GM19455 (cell line): ENCODE data around the gene DNAH9.

ENCODE experiments used
- ATAC-seq: cut with Tn5 transposase; IDR thresholded peaks from one replicate; pipeline ENCODE4 v1.9.1; 2021; ENCODE audit not compliant: unreplicated experiment

Gene DNAH9

DNA sequence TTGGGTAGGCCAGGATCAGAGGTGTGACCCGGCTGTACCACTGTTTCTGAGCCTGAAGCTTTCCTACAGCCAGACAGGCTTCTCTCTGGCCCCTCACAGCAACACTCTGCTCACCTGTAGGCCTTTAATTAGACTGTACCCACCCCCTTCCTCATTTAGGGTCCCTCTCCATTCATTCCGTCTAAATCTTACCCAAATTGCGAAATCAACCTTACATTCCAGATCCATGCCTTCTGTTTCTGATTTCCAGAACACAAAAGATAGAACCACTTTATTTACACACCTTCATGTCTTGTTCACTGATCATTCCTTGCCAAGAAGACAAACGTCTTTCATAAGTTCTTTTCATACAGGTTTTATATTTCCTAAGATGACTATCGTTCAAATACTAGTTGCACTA lies 238.2 kb downstream of the DNAH9 start:
- no peak for ATAC-seq

GRCh38 chr17:11840052-11840451 lies 241.8 kb downstream of the DNAH9 start:
- no peak for ATAC-seq

- no peak for ATAC-seq
Observed at GRCh38 chr17:11840831-11841230, 242.6 kb downstream of the DNAH9 start.

- no peak for ATAC-seq
Observed at GRCh38 chr17:11848330-11848729, 250.1 kb downstream of the DNAH9 start.

DNA sequence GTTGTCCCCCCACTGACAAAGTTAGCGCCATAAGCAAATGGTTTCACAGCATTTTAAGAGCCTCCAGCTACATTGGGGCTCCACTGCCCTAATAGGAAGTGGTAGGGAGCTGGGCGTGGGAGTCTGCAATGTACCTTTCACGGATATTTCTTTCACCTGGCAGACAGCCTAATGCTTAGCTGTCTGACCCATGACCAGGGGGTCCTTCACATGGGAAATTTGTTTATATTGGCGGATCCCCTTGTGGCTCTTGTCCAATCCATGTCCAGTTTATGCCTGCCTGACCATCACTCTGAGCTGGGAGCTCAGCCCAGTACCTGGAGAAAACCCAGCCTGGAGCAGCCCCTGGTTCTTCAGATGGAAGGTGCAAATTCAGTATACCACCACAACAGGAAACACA lies 254.0 kb downstream of the DNAH9 start:
- no peak for ATAC-seq

GRCh38 chr17:11852912-11853311 lies 254.6 kb downstream of the DNAH9 start:
- ATAC-seq, result no peak

DNA sequence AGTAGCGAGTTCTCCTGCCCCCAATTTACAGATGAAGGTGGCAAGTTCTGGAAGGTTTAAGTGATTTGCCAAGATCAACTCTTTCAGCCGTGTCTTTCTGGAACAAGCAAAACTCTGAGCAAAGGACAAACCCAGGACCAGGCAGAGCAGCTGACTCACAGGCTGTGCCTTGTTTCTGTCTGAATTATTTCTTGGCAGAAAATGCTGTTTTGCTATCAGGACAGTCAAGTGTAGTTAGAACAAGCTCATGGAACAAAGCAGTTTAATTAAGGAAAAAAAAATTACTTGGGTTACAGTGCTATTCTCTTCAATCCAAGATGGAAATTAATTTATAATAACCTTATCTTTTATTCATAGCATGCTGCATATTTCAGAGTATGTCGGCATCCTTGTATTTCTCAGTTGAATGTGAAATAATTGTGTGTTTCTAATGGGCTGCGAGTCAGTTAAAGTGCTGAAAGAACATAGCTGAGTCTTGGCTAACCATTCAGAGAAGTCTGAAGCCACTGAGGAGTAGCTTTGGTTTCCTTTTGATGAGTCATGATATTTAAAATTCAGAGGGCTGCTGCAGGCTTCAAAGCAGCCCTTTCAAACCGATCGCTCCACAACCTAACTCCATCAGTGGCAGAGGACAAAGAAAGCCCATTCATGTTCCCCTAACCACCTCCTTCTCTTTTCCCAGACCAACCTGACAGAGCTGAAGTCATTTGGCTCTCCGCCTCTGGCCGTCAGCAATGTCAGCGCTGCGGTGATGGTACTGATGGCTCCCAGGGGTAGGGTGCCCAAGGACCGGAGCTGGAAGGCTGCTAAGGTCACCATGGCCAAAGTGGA lies 255.3 kb downstream of the DNAH9 start:
- ATAC-seq, result no peak

DNA sequence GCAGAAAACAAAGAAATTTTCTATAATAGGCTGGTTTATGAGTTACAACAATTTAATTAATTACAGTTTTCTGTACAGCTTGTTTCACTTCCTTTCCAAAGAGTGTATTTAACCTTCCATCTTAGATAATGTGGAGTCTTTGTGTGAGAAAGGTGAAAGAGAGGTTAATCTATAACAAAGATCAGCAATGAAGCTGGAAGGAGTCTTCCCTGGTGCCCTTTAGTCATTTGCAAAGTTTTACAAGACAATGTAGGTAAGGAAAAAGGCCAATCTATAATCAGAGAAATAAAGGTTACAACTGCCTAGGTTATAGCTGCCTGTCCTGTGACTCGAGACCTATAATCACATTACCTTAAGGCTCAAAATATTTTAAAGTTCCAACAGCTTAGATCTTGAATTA lies 257.0 kb downstream of the DNAH9 start:
- no peak for ATAC-seq

- ATAC-seq, result no peak
Observed at GRCh38 chr17:11857006-11857405, 258.7 kb downstream of the DNAH9 start.

DNA sequence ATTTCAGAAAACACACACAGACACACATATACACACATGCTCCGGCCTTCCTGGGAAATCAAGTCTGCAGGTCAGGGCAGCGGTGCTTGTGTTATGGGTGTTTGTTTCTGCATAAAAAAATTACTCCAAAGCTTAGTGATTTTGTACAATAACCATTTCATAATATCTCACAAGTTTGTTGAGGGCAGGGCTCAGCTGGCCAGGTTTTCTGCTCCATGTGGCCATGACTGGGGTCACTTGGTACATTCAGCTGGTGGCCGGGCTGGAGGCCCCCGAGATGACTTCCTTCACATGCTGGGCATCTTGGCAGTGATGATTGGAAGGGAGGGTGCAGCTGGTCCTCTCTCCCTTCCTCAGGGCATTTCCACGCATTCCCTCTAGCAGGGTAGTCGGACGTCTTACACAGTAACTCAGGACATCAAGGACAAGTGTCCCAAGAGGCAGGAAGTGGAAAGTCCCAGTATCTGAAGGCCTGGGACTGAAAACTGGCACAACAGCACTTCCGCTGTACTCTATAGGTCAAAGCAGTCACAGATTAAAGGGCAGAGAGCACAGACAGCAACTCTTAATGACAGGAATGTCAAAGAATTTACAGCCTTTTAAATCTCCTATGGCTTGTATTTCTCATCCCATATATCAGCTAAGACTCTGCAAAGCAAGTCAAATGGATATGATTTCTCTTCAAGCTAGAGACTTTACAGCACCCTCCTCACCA lies 271.6 kb downstream of the DNAH9 start:
- no peak for ATAC-seq

DNA sequence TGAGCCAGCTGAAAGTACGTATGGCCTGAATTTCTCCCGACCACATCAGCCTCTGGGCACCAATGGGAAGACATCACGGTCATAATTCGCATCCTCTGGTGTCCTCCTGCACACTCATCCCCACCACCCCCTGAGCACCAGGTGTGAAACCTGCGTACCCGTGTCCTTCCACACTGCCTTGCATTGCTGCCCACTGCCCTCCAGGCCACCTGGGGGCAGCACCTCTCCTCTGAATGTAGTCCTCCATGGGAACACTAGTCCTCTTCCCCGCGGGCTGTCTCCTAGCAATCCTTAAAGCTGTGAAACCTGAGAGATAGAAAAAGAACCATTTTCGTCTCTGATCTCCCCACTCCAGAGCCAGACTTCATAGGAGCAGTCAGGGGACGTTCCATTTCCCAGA lies 273.5 kb downstream of the DNAH9 start:
- ATAC-seq, result no peak

- no peak for ATAC-seq
Observed at GRCh38 chr17:11874756-11875155, 276.5 kb downstream of the DNAH9 start.

- ATAC-seq, result no peak
Observed at GRCh38 chr17:11880714-11881113, 282.4 kb downstream of the DNAH9 start.

- no peak for ATAC-seq
Observed at GRCh38 chr17:11882716-11883115, 284.4 kb downstream of the DNAH9 start.

DNA sequence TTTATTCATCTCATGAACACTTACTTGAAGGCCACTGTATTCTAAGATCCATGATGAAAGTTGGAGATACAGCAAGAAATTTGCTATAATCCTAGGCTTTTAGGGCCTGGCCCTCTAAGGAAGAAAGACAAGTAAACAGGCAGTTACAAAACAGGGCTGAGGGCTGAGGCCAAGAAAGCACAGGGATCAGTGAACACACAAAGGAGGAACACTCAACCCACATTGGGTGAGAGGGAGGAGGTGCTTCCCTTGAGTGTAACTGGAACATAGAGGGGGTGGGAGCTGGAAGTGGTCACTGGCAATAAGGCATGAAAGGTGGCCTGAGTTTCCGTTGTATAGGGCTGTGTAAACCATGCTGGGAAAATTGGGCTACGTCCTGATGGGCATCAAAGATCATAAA lies 286.8 kb downstream of the DNAH9 start:
- no peak for ATAC-seq

GRCh38 chr17:11889266-11889665 lies 291.0 kb downstream of the DNAH9 start:
- ATAC-seq, result no peak

DNA sequence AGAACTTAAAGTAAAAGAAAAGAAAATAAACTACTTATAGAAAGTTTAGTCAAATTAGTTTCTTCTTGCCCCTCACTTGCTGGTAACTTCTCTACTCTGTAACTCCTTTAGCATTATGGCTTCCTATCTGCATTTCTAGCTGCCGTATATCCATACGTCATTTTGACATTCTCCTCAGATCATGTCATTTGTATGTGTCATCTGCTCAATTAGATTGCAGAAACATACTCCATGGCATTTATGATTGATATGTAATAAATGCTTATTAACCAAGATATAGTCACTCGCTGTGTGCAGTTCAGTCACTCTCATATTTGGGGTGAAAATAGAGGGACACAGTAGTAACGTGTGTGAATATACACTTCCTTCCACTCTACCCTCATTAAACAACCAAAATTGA lies 295.6 kb downstream of the DNAH9 start:
- no peak for ATAC-seq

DNA sequence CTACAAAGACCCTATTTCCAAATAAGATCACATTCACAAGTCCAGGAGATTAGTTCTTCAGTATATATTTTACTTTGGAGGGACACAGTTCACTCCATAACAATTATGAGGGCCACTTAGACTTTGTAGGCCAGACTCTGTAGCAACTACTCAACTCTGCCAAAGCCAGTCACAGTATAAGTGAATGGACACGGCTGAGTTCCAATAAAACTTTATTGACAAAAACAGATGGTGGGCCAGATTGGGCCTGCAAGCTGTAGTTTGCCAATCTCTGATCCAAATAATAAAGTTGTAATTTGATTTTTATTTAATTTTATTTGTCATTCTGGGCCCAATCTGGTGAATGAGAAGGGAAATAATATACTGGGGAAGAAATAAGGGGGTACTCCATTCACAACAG lies 297.9 kb downstream of the DNAH9 start:
- ATAC-seq, result no peak

DNA sequence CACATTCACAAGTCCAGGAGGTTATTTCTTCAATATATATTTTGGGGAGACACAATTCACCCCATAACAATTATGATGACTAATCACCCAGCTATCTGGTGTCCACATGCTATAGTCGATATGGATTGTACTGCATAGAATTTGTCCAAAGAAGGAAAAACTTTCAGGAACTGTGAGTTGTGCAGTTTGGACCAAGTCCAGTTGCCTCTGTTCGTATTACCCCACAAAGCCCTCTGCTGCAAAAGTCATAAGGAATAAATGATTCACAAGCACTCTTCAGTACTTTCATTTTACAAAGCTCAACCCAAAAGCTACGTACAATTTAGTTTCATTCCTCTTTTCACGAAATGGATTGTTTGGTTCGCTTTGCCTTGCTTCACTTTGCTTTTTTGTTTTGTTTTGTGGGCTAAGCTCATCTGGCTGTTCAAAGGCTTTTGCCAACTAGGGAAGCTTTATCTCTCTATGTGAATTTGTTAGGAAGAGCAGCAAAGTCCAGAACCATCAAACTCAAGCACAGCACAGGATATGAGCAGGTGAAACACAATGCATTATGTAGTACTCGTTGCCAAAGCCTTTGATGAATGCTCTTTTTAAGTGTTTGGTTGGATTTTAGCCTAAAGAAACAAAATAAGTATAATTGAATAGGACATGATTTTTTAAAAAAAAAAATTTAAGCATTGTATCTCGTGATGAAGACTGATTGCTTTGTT lies 300.4 kb downstream of the DNAH9 start:
- no peak for ATAC-seq

DNA sequence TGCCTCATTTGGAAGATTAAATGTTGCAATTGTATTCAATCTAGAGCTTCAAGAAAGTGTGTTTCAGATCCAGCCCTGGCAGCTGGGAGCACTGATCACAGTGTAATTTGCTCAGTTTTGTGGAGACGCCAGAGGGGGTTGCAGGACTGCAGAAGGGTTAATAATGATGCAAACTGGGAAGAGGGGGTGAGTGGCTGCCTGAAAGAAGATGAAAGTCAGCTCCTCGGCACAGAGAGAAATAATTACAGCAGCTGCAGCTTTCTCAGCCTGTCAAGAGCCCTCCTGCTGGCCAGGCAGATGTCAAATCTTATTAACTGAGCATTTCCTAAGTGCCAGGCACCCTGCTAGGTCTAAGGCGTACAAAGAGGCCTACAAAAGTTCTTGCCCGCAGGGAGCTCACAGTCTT lies 301.3 kb downstream of the DNAH9 start:
- ATAC-seq, result no peak

DNA sequence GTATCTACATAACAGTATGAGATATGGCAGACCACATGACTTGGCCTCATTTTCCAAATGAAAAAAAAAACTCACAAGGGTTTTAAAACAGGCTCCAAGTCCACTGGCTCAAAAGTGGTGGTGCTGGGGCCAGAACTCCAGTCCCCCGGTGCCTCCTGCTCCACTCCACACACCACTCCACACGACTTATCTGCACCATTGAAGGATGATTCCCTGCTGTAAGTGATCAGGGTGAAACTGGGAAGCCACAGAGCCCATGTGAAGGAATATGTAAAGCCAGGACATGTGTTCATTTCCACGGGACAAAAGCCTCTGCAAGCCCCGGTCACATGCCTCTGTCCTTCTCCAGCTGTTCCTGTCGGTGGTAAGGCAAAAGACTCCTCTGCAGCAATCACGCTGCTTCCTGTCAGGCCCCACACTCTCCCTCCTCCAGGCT lies 301.8 kb downstream of the DNAH9 start:
- no peak for ATAC-seq

DNA sequence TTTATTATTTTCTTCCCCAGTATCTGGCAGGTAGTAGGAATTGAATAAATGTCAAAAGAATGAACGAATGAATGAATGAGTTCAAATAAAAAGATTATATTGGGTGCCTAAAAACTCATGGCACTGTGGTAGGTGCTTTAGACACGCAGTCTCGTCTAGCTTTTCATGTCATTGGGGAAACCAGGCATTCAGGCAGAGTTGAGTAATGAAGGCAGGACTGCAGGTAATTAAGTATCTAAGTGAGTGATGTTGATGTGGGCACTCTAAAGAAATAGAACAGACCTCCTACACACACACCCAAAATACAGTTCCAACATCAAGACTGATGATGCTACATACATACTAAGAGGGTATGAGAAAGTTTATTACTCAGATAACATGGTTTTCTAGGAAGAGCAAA lies 302.4 kb downstream of the DNAH9 start:
- no peak for ATAC-seq
